Measurements from ENCODE around the gene ECM1. TPM values are rescaled to one million over a fixed set of nuclear protein-coding genes. Genes with fewer than 3 reads are reported as not detected.

Gene ECM1
- total RNA-seq, 1 experiment from 2014 or later: 1.4 TPM

DNA sequence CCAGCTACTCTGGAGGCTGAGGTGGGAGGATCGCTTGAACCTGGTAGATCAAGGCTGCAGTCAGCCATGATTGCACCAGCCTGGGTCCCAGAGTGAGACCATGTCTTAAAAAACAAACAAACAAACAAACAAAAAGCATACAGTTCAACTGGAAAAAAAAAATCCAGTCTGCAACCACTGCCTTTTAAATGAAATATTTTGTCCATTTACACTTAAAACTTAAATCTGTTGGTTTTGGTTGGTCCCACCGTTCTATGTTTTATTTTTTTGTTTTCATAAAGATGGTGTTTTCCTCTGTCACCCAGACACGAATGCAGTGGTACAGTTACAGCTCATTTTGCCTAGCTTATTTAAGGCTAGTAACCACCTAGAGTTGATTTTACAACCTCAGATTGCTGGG is 17.4 kb downstream of the ECM1 start:
- no peak for DNase-seq

More for the DNA sequence above, 17.4 kb downstream of the ECM1 start:
- Histone ChIP-seq H4K20me1 (ENCODE audit: control insufficient read depth, insufficient read depth, insufficient read length) (no peaks in the 10 kb centered on the region), H2AK5ac (ENCODE audit: insufficient read length, low read length) (no peak overlapping the region), H2BK15ac (ENCODE audit: low read depth, low read length) (no peak overlapping the region), H4K5ac (ENCODE audit: insufficient read length, low read depth, low read length) (no peak overlapping the region), H3K14ac (ENCODE audit: insufficient read depth, low read length) (no peak overlapping the region), H2BK5ac (ENCODE audit: insufficient read length, low read length) (no peak overlapping the region), H3K79me2 (ENCODE audit: insufficient read depth, low read length) (no peaks in the 10 kb centered on the region), H3K9ac (ENCODE audit: extremely low read depth, insufficient read length, low read length) (no peak overlapping the region), H3K79me1 (ENCODE audit: insufficient read depth, low read depth, low read length, poor library complexity, severe bottlenecking) (no peaks in the 10 kb centered on the region), H3K4ac (ENCODE audit: low read depth, low read length) (no peak overlapping the region), H3K27me3 (ENCODE audit: insufficient read depth, low read length) (no peaks in the 10 kb centered on the region), H4K8ac (replicated peaks; ENCODE audit: insufficient read length, low read depth, low read length) (no peak overlapping the region), H3K9me3 (ENCODE audit: control insufficient read depth, low read depth, low read length) (no peaks in the 10 kb centered on the region), H3K27ac (ENCODE audit: insufficient read length, low read depth, low read length) (no peak overlapping the region), H3K23ac (ENCODE audit: insufficient read length, low read depth, low read length) (no peak overlapping the region), H3K4me2 (ENCODE audit: insufficient read depth, insufficient read length, low read length) (no peak overlapping the region), H3T11ph (ENCODE audit: low read length) (no peak overlapping the region), H3K56ac (ENCODE audit: insufficient read length, low read depth, low read length) (no peak overlapping the region), H3K23me2 (ENCODE audit: insufficient read length, low read depth, low read length, poor library complexity, severe bottlenecking) (no peaks in the 10 kb centered on the region), H2BK12ac (ENCODE audit: insufficient read length, low read depth, low read length) (no peak overlapping the region), H4K91ac (ENCODE audit: insufficient read length, low read depth, low read length) (no peak overlapping the region), H3K18ac (ENCODE audit: insufficient read length, low read depth, low read length) (no peak overlapping the region), H3K4me1 (ENCODE audit: insufficient read depth, low read length) (no peaks in the 10 kb centered on the region), H2BK20ac (ENCODE audit: low read depth, low read length, poor library complexity, severe bottlenecking) (no peak overlapping the region), H2AFZ (ENCODE audit: low read length) (no peak overlapping the region), H2BK120ac (ENCODE audit: low read depth, low read length, poor library complexity, severe bottlenecking) (no peak overlapping the region)
- TF ChIP-seq, protein P1, sequence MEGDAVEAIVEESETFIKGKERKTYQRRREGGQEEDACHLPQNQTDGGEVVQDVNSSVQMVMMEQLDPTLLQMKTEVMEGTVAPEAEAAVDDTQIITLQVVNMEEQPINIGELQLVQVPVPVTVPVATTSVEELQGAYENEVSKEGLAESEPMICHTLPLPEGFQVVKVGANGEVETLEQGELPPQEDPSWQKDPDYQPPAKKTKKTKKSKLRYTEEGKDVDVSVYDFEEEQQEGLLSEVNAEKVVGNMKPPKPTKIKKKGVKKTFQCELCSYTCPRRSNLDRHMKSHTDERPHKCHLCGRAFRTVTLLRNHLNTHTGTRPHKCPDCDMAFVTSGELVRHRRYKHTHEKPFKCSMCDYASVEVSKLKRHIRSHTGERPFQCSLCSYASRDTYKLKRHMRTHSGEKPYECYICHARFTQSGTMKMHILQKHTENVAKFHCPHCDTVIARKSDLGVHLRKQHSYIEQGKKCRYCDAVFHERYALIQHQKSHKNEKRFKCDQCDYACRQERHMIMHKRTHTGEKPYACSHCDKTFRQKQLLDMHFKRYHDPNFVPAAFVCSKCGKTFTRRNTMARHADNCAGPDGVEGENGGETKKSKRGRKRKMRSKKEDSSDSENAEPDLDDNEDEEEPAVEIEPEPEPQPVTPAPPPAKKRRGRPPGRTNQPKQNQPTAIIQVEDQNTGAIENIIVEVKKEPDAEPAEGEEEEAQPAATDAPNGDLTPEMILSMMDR (conservative IDR thresholded peaks at IDR 0.05): no peak
- Mint-ChIP-seq H3K27me3 (ENCODE audit: low read depth) (no peaks in the 10 kb centered on the region), H3K36me3 (ENCODE audit: insufficient read depth in 1 of 3, low read depth in 3 of 3) (no peaks in the 10 kb centered on the region), H3K4me3 (no peak overlapping the region), H3K9me3 (no peaks in the 10 kb centered on the region), H3K27ac (no peak overlapping the region), H3K4me1 (no peaks in the 10 kb centered on the region)
- WGBS (ENCODE audit: extremely low coverage, insufficient read length, low lambda C conversion rate): no CpG with 5 or more reads among the region's 3 CpGs

Data from H9 (cell line).